Endothelial cell of umbilical vein (primary cell): Measurements from ENCODE around the gene SETBP1. TPM values are rescaled to one million over a fixed set of nuclear protein-coding genes. Genes with fewer than 3 reads are reported as not detected.

Experiments used
- BruUV-seq: library from RNA; stranded (reverse); fragments of 400-500 nt; replicated peaks from 2 replicates; lab custom pipeline; 2021; lab: Mats Ljungman, UMichigan
- CTCF ChIA-PET: fragments of 300-600, 350-600 bp; sonication (Branson Sonifier 250); formaldehyde crosslinking; loops from one replicate; lab custom pipeline; 2021; ENCODE audit warnings: antibody characterized with exemption, inconsistent platforms; lab: Charles Lee
- POLR2A ChIA-PET: fragments of 300-600, 350-600 bp; sonication (Branson Sonifier 250); formaldehyde crosslinking; loops from one replicate; lab custom pipeline; 2021; ENCODE audit warnings: antibody characterized with exemption, inconsistent platforms; lab: Charles Lee
- DNase-seq: peaks from one replicate; pipeline ENCODE4 v3.0.0-alpha.2; 2011; ENCODE audit warnings: low read depth, low spot score
- FAIRE-seq: peaks from 2 replicates; lab custom pipeline; 2011; peaks lifted over from hg19 to GRCh38; lab: Jason Lieb, UNC
- H2AFZ ChIP-seq: 2 replicates; pipeline ENCODE4 v1.6.0; 2012; ENCODE audit warnings: low read depth, low read length, control low read depth, inconsistent platforms
- H3K27ac ChIP-seq: 2 replicates; pipeline ENCODE4 v1.5.1; 2011; ENCODE audit warnings: low read depth, mild to moderate bottlenecking, control low read depth, low read length, moderate library complexity; ENCODE audit not compliant: insufficient read depth
- H3K27me3 ChIP-seq, 2 experiments: 2 replicates each; pipeline versions ENCODE4 v1.6.0 to v1.6.1; 2011; ENCODE audit warnings: low read length in 2 of 2, mixed read lengths in 1 of 2; ENCODE audit not compliant: control insufficient read depth in 2 of 2, insufficient read depth in 2 of 2
- H3K36me3 ChIP-seq, 2 experiments: 2 replicates in 1 of 2; 3 replicates in 1 of 2; pipeline ENCODE4 v1.5.1; 2011; ENCODE audit warnings: low read length in 2 of 2, mild to moderate bottlenecking in 1 of 2, moderate library complexity in 1 of 2; ENCODE audit not compliant: control insufficient read depth in 2 of 2, insufficient read depth in 2 of 2; ENCODE audit errors: extremely low read depth in 1 of 2
- H3K4me1 ChIP-seq: 3 replicates; pipeline ENCODE4 v1.5.1; 2011; ENCODE audit warnings: mild to moderate bottlenecking, low read length; ENCODE audit not compliant: control insufficient read depth, insufficient read depth; ENCODE audit errors: extremely low read depth
- H3K4me2 ChIP-seq: 2 replicates; pipeline ENCODE4 v1.6.1; 2011; ENCODE audit warnings: low read length, control low read depth, mixed read lengths; ENCODE audit not compliant: insufficient read depth
- H3K4me3 ChIP-seq, 3 experiments: fragments of 200-600 bp in 1 of 3; sonication (generic), shearing (Covaris generic) in 1 of 3; replicated peaks in 1 of 3; 2 replicates each; pipeline ENCODE4 v1.5.1; 2011 to 2016; ENCODE audit warnings: control low read depth in 3 of 3, low read length in 3 of 3, mild to moderate bottlenecking in 2 of 3, inconsistent platforms in 1 of 3, low read depth in 1 of 3, moderate library complexity in 1 of 3; ENCODE audit not compliant: insufficient read depth in 1 of 3
- H3K79me2 ChIP-seq: 2 replicates; pipeline ENCODE4 v1.6.0; 2012; ENCODE audit warnings: low read length, inconsistent platforms; ENCODE audit not compliant: control insufficient read depth, insufficient read depth
- H3K9ac ChIP-seq: replicated peaks from 2 replicates; pipeline ENCODE3; 2011; ENCODE audit warnings: low read length, control low read depth; ENCODE audit not compliant: insufficient read depth; ENCODE audit errors: extremely low read depth
- H3K9me1 ChIP-seq: replicated peaks from 3 replicates; pipeline ENCODE4 v1.6.0; 2011; ENCODE audit warnings: mild to moderate bottlenecking, low read length; ENCODE audit not compliant: control insufficient read depth, insufficient read depth; ENCODE audit errors: extremely low read depth
- H3K9me3 ChIP-seq: replicated peaks from 2 replicates; pipeline ENCODE4 v1.5.1; 2012; ENCODE audit warnings: low read length, inconsistent platforms; ENCODE audit not compliant: control insufficient read depth, insufficient read depth
- H4K20me1 ChIP-seq: replicated peaks from 2 replicates; pipeline ENCODE3; 2011; ENCODE audit warnings: mild to moderate bottlenecking, low read length; ENCODE audit not compliant: control insufficient read depth, insufficient read depth; ENCODE audit errors: extremely low read depth
- CTCF ChIP-seq, 2 donors: IDR thresholded peaks; 1 replicate in 1 of 2; 2 replicates in 1 of 2; pipeline ENCODE4 v1.5.1; 2011; ENCODE audit warnings: low read length in 2 of 2, mild to moderate bottlenecking in 2 of 2, moderate library complexity in 2 of 2, control low read depth in 1 of 2, inconsistent platforms in 1 of 2, low read depth in 1 of 2; ENCODE audit not compliant: insufficient read depth in 1 of 2; ENCODE audit errors: extremely low read depth in 1 of 2
- EZH2 ChIP-seq: IDR thresholded peaks from 2 replicates; pipeline ENCODE4 v1.6.1; 2012; ENCODE audit warnings: borderline replicate concordance, low read depth, mild to moderate bottlenecking, moderate library complexity, low read length, inconsistent platforms; ENCODE audit not compliant: severe bottlenecking
- FOS ChIP-seq: IDR thresholded peaks from 2 replicates; pipeline ENCODE4 v1.6.1; 2011; ENCODE audit warnings: mild to moderate bottlenecking, low read length, moderate library complexity, borderline replicate concordance; ENCODE audit not compliant: insufficient read depth
- GATA2 ChIP-seq: IDR thresholded peaks from 2 replicates; pipeline ENCODE4 v1.7.0; 2011; ENCODE audit warnings: low read depth, mild to moderate bottlenecking, moderate library complexity, mixed read lengths, low read length; ENCODE audit not compliant: insufficient read length, insufficient read depth
- JUN ChIP-seq: IDR thresholded peaks from 2 replicates; pipeline ENCODE4 v1.6.1; 2011; ENCODE audit warnings: borderline replicate concordance, low read depth; ENCODE audit not compliant: insufficient read length, insufficient read depth
- MAX ChIP-seq: IDR thresholded peaks from 2 replicates; pipeline ENCODE4 v1.6.1; 2011; ENCODE audit not compliant: insufficient read depth, insufficient read length
- MYC ChIP-seq: IDR thresholded peaks from one replicate; pipeline ENCODE4 v1.6.1; 2011; ENCODE audit warnings: mild to moderate bottlenecking, low read depth, low read length
- POLR2A ChIP-seq: IDR thresholded peaks from 2 replicates; pipeline ENCODE4 v1.6.1; 2012; ENCODE audit warnings: low read depth, mild to moderate bottlenecking, control low read depth, low read length
- POLR2AphosphoS5 ChIP-seq: IDR thresholded peaks from 2 replicates; pipeline ENCODE4 v1.6.1; 2012; ENCODE audit warnings: low read depth, mild to moderate bottlenecking, control low read depth, low read length, moderate library complexity; ENCODE audit not compliant: insufficient read depth
- dilution Hi-C: fragments of 300-500 bp; cut with MboI; formaldehyde crosslinking; loops from one replicate; pipeline ENCODE4 v1.15.0; 2019; ENCODE audit warnings: low sequenced_read_pairs; ENCODE audit not compliant: extremely low pct_ligation_motif_present
- intact Hi-C: fragments of 100-400 bp; cut with micrococcal nuclease; formaldehyde crosslinking; loops from one replicate; pipeline ENCODE4 v1.10.0; 2022
- polyA plus RNA-seq, 4 experiments: library from polyadenylated mRNA; depleted of rRNA in 3 of 4; stranded (reverse) in 3 of 4; unstranded in 1 of 4; fragments of >200 nt; gene quantifications; 2 replicates each; pipeline versions ENCODE4 v1.2.1 to v1.2.3, GENCODE V29; 2011 to 2012; ENCODE audit warnings: missing spikeins in 1 of 4
- total RNA-seq: library from RNA; stranded (reverse); gene quantifications from 2 replicates; pipeline ENCODE4 v1.2.3, GENCODE V29; 2021

The SETBP1 gene
- total and polyA plus RNA-seq, 2 donors (not counting 3 experiments of a cell fraction or from before 2014, with no cell fraction given) = 0.76 to 3.1 TPM

- H3K9me1 ChIP-seq = no peaks in the 10 kb centered on the region
- H3K27me3 ChIP-seq = no peaks in the 10 kb centered on the region
- POLR2A ChIA-PET = no interaction called here
- TF ChIP-seq GATA2 (no peak), EZH2 (no peak), CTCF (IDR thresholded peaks at IDR 0.05; ENCODE audit: extremely low read depth in 1 of 2, insufficient read depth in 1 of 2, low read depth in 1 of 2, low read length in 2 of 2) (no peak), POLR2A (no peak), MYC (no peak), MAX (no peak), FOS (no peak), POLR2AphosphoS5 (no peak), JUN (no peak)
- dilution Hi-C loops = no loop called here
- no peak overlapping the region for H2AFZ ChIP-seq
- no peaks in the 10 kb centered on the region for H3K4me1 ChIP-seq
- H3K27ac ChIP-seq = no peak overlapping the region
- FAIRE-seq (no peak), DNase-seq (no peak)
- H3K9ac ChIP-seq = no peak overlapping the region
- intact Hi-C loops = no loop called here
- no peaks in the 10 kb centered on the region for H3K9me3 ChIP-seq
- no peaks in the 10 kb centered on the region for H3K36me3 ChIP-seq
- CTCF ChIA-PET = no interaction called here
- no peak overlapping the region for H3K4me2 ChIP-seq
- BruUV-seq = no TSS peak
- no peaks in the 10 kb centered on the region for H4K20me1 ChIP-seq
- no peak overlapping the region for H3K4me3 ChIP-seq
- H3K79me2 ChIP-seq = no peaks in the 10 kb centered on the region
Observed at GRCh38 chr18:44771956-44772917, 91.5 kb downstream of the SETBP1 start.
